ENCODE results near the gene TOM1L2. TPM values are rescaled to one million over a fixed set of nuclear protein-coding genes. Genes with fewer than 3 reads are reported as not detected.

TOM1L2 gene
- total RNA-seq, 1 donor = 34.1 TPM

DNA sequence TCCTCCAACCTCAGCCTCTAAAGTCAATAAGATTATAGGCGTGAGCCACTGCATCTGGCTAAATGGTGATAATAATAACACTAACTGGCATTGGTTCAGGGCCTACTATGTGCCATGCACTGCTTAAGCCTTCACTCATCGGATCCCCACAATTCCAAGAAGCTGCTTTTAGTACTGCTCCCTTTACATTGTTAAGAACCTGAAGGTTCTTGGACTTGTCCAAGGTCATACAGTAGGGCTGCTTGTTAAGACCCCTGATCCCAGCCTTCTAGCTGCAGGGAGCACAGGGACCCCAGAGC, 142.0 kb downstream of the TOM1L2 start:
- TF ChIP-seq, protein P1, sequence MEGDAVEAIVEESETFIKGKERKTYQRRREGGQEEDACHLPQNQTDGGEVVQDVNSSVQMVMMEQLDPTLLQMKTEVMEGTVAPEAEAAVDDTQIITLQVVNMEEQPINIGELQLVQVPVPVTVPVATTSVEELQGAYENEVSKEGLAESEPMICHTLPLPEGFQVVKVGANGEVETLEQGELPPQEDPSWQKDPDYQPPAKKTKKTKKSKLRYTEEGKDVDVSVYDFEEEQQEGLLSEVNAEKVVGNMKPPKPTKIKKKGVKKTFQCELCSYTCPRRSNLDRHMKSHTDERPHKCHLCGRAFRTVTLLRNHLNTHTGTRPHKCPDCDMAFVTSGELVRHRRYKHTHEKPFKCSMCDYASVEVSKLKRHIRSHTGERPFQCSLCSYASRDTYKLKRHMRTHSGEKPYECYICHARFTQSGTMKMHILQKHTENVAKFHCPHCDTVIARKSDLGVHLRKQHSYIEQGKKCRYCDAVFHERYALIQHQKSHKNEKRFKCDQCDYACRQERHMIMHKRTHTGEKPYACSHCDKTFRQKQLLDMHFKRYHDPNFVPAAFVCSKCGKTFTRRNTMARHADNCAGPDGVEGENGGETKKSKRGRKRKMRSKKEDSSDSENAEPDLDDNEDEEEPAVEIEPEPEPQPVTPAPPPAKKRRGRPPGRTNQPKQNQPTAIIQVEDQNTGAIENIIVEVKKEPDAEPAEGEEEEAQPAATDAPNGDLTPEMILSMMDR (IDR thresholded peaks at IDR 0.05; ENCODE audit: insufficient read depth, low read depth, low read length) = no peak
- H3K4me3 ChIP-seq (ENCODE audit: low read depth, low read length) = no peak overlapping the region
- no peak for DNase-seq (ENCODE audit: low read depth)

DNA sequence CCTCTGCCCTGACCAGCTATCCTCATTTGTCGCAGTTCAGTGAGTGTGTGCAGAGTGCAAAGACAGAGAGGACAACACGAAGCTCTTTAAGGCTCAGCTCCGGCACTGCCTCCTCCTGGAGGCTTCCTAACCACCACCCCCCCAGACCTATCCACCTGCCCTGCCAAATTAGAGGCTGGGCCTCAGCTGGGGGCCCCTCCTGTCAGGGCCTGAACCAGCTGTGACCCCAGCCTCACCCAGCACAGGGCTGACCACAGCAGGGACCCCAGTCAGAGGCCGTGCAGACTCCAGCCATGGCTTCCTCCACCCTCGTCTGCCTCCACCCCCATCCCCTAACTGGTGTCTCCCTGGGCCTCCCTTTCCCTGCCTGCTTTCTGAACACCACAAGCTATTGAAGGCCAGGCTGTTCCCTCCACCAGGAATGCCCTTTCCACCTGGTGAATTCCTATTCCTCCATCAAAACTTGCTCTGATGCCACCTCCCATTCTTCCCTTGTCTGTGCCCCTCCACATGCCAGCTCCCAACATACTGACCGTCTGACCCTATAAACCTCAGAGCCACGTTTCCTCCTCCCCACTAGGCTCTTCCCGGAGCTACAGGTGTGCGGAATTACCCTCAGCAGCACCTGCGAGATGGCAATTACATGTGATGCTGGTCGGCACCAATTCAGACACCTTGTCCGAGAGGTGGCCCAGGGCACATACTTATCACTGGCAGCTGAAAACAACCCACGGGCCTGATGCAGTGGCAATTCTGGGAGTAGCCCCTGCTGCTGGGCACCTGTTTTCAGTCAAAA, 144.2 kb downstream of the TOM1L2 start:
- H3K4me3 ChIP-seq (ENCODE audit: low read depth, low read length) = no peak overlapping the region
- TF ChIP-seq, protein P1 (IDR thresholded peaks at IDR 0.05; ENCODE audit: insufficient read depth, low read depth, low read length) = no peak

DNA sequence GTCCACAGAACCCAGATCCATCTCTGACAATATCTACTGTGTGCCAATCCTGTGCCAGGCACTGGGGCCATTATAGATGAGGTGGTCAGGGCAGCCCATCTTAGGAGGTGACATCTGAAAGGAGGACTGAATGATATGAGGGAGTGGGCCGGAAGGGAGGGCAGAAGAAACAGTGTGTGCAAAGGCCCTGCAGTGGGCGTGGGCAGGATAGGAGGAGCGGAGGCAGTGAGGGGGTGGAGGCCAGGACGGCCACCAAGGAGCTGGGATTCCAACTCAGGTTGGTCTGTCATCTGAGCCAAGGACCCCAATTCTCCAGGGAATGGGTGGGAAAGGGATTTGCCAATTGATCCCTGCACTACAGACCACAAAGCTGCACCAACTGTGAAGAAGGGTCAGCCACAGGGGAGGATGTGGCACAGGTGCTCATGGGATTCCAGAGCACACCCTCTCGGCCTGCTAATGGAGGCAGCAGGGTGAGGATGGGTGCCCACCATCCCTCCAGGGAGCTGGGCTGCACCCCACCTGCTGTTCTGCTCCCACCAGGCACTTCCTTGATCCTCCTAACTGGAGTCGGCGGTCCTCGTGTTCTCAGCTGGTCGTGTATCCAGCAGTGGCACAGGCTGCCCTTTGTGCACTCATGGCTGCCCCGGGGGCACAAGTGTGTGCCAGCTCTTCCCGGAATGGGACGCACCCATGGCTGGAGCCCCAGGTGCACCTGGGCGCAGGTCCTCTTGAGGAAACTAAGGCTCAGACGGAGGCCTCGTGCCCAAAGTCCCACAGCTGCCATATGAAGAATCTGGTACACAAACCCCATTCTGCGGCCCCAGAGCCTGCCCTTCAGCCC, 145.0 kb downstream of the TOM1L2 start:
- TF ChIP-seq, protein P1 (IDR thresholded peaks at IDR 0.05; ENCODE audit: insufficient read depth, low read depth, low read length) = no peak
- H3K4me3 ChIP-seq (ENCODE audit: low read depth, low read length) = no peak overlapping the region
- DNase-seq (ENCODE audit: low read depth) = no peak

More for the DNA sequence above, 144.2 kb downstream of the TOM1L2 start:
- DNase-seq (ENCODE audit: low read depth) = no peak

DNA sequence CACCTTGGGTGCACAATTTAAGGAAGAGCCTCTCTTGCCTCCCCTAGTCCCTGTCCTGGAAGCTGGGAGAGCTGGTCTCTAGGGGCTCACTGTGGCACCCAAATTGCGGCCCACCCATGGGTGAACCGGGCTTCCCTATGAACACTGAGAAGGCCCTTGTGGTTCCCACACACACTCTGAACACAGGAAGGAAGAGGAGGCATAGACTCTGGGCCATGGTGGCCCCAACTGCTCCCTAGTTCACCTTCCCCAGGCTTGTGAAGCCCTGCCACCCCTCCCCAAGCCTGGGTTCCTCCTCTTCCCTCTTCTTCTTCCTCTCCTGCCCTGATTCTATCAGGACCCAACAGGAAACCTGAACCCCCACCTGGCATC, 145.9 kb downstream of the TOM1L2 start:
- no peak overlapping the region for H3K4me3 ChIP-seq (ENCODE audit: low read depth, low read length)
- DNase-seq (ENCODE audit: low read depth) = no peak
- TF ChIP-seq, protein P1 (IDR thresholded peaks at IDR 0.05; ENCODE audit: insufficient read depth, low read depth, low read length) = no peak

DNA sequence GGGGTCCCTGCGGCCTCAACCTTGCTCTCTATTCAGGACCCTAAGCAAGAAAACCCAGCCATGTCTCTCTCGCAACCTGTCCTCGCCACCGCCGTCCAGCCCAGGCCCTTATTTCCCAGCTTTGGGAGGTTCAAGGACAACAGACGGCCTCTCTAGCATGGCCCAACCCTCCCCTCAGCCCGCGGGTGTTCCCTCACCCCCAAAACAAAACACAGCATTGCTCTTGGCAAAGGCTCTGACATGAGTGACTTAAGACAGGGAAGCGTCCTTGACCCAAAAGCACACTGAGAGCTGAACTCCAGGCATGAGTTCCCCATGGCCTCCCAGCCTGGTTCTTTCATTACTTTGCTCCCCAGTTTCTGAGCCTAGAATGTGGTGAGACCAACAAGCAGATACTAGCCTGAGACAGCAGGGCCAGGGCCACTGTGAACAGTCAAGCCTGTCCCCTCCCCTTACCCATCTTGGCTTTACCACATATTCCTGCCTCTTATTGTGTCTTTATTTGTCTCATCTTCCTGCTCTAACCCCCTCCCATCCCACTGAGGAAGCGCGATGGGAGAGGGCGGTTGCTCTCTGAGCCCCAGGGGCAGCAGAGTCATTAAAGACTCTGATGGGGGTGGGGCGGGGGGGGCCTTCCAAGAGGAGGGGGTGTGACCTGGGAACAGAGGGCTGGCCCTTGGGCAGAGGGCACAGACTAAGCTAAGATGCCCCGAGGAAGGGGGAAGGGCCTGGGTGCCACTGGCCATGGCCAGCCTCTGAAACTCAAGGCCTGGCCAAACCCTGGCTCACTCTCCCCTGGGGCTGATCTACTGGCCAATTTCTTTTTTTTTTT, 147.2 kb downstream of the TOM1L2 start:
- DNase-seq (ENCODE audit: low read depth) = no peak
- no peak overlapping the region for H3K4me3 ChIP-seq (ENCODE audit: low read depth, low read length)
- TF ChIP-seq, protein P1 (IDR thresholded peaks at IDR 0.05; ENCODE audit: insufficient read depth, low read depth, low read length) = no peak

DNA sequence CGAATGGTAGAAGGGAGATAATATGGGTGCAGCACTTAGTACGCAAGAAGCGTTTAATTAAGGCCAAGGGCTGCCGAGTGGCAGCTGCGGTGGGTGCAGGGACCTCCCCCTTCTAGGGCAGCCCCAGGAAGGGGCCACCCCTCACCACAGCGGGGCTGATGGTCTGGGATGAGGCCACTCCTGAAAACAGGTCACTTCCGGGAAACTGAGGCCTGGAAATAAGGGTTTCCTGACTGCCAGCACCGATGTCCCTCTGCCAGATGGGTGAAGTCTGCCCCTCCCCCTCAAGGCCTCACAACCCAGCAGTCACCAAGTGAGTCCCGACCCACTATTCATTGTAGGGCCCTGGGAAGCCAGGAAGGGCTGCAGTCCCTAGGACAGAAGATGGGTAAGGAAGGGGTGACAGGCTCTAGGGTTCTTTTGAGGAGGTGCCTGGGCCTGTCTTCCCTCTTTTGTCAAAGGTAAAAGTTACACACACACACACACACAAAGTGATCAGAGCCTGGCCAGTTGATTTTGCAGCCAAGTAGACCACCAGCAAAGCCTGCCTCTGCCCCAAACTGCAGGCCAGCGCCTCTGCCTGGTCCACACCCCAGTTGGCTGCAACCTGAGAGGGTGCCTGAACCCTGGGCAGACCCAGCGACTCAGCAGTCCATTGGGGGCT, 147.9 kb downstream of the TOM1L2 start:
- DNase-seq (ENCODE audit: low read depth) = no peak
- TF ChIP-seq, protein P1 (IDR thresholded peaks at IDR 0.05; ENCODE audit: insufficient read depth, low read depth, low read length) = no peak
- peak overlapping the region; percentile 40 for H3K4me3 ChIP-seq (ENCODE audit: low read depth, low read length)
